WERI-Rb-1 (cell line): ENCODE data around the gene RAI1.

Experiments
- DNase-seq: peaks from one replicate; pipeline ENCODE4 v3.0.0-alpha.2; 2020
- H3K27ac ChIP-seq: fragments of 250-450 bp; sonication (Bioruptor Pico); 2 replicates; pipeline ENCODE4 v1.5.1; 2020; ENCODE audit warnings: mild to moderate bottlenecking, moderate library complexity
- H3K27me3 ChIP-seq: fragments of 250-450 bp; sonication (Bioruptor Pico); 2 replicates; pipeline ENCODE4 v1.5.1; 2021; ENCODE audit warnings: mild to moderate bottlenecking, low read depth, moderate library complexity; ENCODE audit not compliant: insufficient read depth, severe bottlenecking
- H3K36me3 ChIP-seq: fragments of 250-450 bp; sonication (Bioruptor Pico); 2 replicates; pipeline ENCODE4 v1.5.1; 2020; ENCODE audit warnings: mild to moderate bottlenecking, moderate library complexity
- H3K4me3 ChIP-seq: 2 replicates; pipeline ENCODE4 v1.5.1; 2011; ENCODE audit warnings: low read depth, mild to moderate bottlenecking, control low read depth, low read length
- H3K9me3 ChIP-seq: fragments of 250-450 bp; sonication (Bioruptor Pico); 2 replicates; pipeline ENCODE4 v1.5.1; 2021; ENCODE audit warnings: mild to moderate bottlenecking, moderate library complexity; ENCODE audit not compliant: severe bottlenecking
- CTCF ChIP-seq: IDR thresholded peaks from 2 replicates; pipeline ENCODE4 v1.5.1; 2011; ENCODE audit warnings: low read depth, mild to moderate bottlenecking, control low read depth, inconsistent platforms, low read length

RAI1 gene

GRCh38 chr17:17811381-17812210 is 130.3 kb downstream of the RAI1 start:
- Histone ChIP-seq H3K36me3 (peaks cover 84% of the 10 kb centered on the region), H3K27ac (peak overlapping the region; percentile 20), H3K4me3 (no peak overlapping the region), H3K27me3 (no peaks in the 10 kb centered on the region), H3K9me3 (no peaks in the 10 kb centered on the region)
- peak; percentile 53 for DNase-seq
- TF ChIP-seq CTCF, result no peak

- H3K36me3 ChIP-seq, result peaks cover 87% of the 10 kb centered on the region
- H3K27ac ChIP-seq, result peak overlapping the region; percentile 20
- TF ChIP-seq CTCF, result peak; percentile 90
- H3K27me3 ChIP-seq, result no peaks in the 10 kb centered on the region
- H3K4me3 ChIP-seq, result no peak overlapping the region
- peak; percentile 80 for DNase-seq
- no peaks in the 10 kb centered on the region for H3K9me3 ChIP-seq
Observed at GRCh38 chr17:17812211-17813054, 131.2 kb downstream of the RAI1 start.

GRCh38 chr17:17813055-17813724 is 131.9 kb downstream of the RAI1 start:
- Histone ChIP-seq H3K36me3 (peaks cover 87% of the 10 kb centered on the region), H3K27me3 (no peaks in the 10 kb centered on the region), H3K9me3 (no peaks in the 10 kb centered on the region), H3K27ac (no peak overlapping the region), H3K4me3 (no peak overlapping the region)
- TF ChIP-seq CTCF, result no peak
- no peak for DNase-seq

- Histone ChIP-seq H3K27me3 (no peaks in the 10 kb centered on the region), H3K27ac (no peak overlapping the region), H3K9me3 (no peaks in the 10 kb centered on the region), H3K4me3 (no peak overlapping the region), H3K36me3 (peaks cover 88% of the 10 kb centered on the region)
- DNase-seq, result no peak
- no peak for TF ChIP-seq CTCF
Observed at GRCh38 chr17:17813725-17814095, 132.5 kb downstream of the RAI1 start.

- Histone ChIP-seq H3K4me3 (no peak overlapping the region), H3K36me3 (peaks cover 90% of the 10 kb centered on the region), H3K27me3 (no peaks in the 10 kb centered on the region), H3K9me3 (no peaks in the 10 kb centered on the region), H3K27ac (peak overlapping the region; percentile 26; the same call in 1 of the 2 replicates)
- DNase-seq, result no peak
- no peak for TF ChIP-seq CTCF
Observed at GRCh38 chr17:17814162-17815061, 133.2 kb downstream of the RAI1 start.
